Skeletal muscle satellite cell (primary cell): ENCODE data around the gene ATP8A2.
A peak's percentile ranks its signal among the peaks of the same experiment; 100 is the strongest.

Experiments
- H3K27me3 ChIP-seq: 2 replicates; pipeline ENCODE4 v1.7.0; 2013; ENCODE audit warnings: low read length; ENCODE audit not compliant: control insufficient read depth, insufficient read depth
- H3K36me3 ChIP-seq: 2 replicates; pipeline ENCODE4 v1.7.0; 2013; ENCODE audit warnings: mild to moderate bottlenecking, control low read depth, low read length; ENCODE audit not compliant: insufficient read depth
- H3K4me1 ChIP-seq: 2 replicates; pipeline ENCODE4 v1.7.0; 2013; ENCODE audit warnings: low read length; ENCODE audit not compliant: control insufficient read depth, insufficient read depth
- H3K4me2 ChIP-seq: 2 replicates; pipeline ENCODE4 v1.7.0; 2013; ENCODE audit warnings: mild to moderate bottlenecking, low read length
- H3K4me3 ChIP-seq: 2 replicates; pipeline ENCODE4 v1.7.0; 2013; ENCODE audit warnings: low read length
- H3K9ac ChIP-seq: 2 replicates; pipeline ENCODE4 v1.7.0; 2013; ENCODE audit warnings: mild to moderate bottlenecking, low read depth, low read length, moderate library complexity
- H3K9me3 ChIP-seq: replicated peaks from 2 replicates; pipeline ENCODE4 v1.7.0; 2013; ENCODE audit warnings: mild to moderate bottlenecking, control low read depth, low read length

The ATP8A2 gene

DNA sequence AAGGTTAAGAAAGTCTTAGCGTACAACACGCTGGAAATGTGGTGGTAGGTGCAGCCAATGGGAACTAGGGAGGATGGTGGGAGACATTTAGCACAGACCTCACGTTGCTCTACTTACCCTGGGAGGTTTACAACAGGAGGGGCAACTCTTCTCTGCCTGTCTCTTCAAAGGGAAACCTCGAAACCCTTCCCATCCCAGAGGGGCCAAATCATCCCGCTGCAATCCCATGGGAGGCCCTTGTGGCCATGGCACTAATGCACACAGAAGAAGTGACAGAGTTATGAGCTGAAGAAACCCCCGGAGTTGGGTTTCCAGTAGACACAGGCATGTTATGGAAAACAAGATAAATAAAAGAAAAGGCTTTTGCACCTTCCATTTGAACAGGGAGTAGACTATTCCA lies 644.4 kb downstream of the ATP8A2 start:
- no peaks in the 10 kb centered on the region for H3K36me3 ChIP-seq
- H3K4me3 ChIP-seq = no peak overlapping the region
- no peak overlapping the region for H3K4me2 ChIP-seq
- peaks cover 40% of the 10 kb centered on the region for H3K4me1 ChIP-seq
- no peaks in the 10 kb centered on the region for H3K9me3 ChIP-seq
- H3K27me3 ChIP-seq = no peaks in the 10 kb centered on the region
- H3K9ac ChIP-seq = no peak overlapping the region

DNA sequence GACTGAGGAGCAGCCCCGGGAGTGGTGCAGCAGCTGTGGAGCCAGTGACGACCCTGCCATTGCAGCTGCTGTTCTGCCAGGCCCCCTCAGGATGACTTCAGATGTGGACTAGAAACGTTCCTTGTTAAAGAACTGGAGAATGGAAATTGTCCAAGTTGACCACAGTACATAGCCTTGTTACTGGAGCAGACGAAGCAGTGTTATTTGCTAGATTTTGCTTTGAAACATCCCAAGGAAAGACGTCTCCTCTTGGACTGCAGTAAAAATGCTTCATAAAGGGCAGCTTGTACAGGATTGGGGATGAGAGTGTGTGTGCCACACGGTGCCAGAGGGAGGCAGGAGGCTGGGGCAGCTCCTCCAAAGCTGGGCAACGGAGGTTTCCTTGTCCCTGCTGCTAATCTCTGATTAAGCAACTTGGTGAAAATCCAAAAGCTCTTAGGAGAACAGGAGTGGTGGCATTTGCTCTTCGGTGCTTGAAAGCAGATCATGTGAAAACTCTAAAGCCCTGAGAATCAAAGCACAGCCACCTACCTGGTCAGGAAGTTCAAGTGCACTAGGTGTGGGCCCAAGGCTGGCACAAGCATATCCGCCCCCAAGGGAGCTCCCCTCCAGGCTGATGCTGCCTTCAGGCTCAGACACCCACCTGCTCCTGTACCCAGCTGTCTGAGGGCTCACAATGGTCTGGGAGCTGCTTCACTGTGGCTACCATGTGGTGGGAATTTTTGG lies 645.6 kb downstream of the ATP8A2 start:
- Histone ChIP-seq H3K9ac (no peak overlapping the region), H3K36me3 (no peaks in the 10 kb centered on the region), H3K9me3 (no peaks in the 10 kb centered on the region), H3K4me3 (no peak overlapping the region), H3K4me2 (no peak overlapping the region), H3K27me3 (no peaks in the 10 kb centered on the region), H3K4me1 (peaks cover 52% of the 10 kb centered on the region)

DNA sequence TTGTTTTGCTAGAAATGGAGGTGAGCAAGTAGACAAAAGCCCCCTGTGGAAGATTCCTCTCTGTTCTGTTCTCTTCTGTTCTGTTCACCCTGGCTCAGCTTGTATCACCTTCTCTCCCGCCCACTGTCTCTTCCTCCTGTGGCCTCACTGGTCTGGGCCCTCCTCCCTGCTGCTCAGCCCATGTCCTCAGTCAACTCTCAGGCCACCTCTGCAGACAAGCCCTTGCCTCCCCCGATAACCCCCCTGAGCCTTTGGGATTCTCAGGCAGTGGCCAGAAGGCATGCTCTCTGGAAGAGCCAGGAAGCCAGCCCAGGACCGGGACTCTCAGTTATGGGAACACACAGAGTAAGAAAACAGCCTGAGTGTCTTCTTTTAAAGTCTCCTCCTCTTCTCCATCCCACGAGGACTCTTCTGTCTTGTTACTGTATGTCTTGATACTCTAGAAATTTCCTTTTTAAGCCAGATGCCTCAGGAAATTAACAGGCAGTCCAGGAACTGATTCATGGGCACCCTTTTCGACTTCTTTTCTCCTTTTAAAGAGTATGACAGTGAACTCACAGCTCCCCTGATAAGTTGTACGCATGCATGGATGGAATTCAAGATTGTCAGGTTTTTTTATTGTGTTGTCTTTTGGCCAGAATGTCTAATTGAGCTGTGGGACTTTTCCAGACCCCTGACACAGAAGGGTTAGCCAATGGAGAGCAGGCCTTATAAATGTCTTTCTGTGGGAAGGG lies 646.3 kb downstream of the ATP8A2 start:
- Histone ChIP-seq H3K9me3 (no peaks in the 10 kb centered on the region), H3K27me3 (no peaks in the 10 kb centered on the region), H3K4me1 (peaks cover 59% of the 10 kb centered on the region), H3K4me3 (no peak overlapping the region), H3K36me3 (no peaks in the 10 kb centered on the region), H3K9ac (no peak overlapping the region), H3K4me2 (no peak overlapping the region)

DNA sequence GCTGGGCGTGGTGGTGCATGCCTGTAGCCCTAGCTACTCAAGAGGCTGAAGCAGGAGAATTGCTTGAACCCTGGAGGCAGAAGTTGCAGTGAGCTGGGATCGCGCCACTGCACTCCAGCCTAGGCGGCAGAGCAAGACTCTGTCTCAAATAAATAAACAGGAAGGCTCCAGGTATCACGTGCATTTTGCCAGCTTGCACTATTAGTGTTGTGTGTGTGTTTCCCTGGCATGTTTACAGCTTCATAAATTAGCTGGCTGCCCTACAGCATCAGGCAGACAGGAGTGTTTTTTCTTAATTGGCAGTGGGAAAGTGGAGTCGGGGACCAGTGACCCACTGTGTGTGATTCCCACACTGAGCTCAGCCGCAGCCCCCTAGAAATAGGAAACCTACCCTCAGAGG lies 647.5 kb downstream of the ATP8A2 start:
- Histone ChIP-seq H3K36me3 (no peaks in the 10 kb centered on the region), H3K9ac (peak overlapping the region; percentile 66), H3K9me3 (no peaks in the 10 kb centered on the region), H3K27me3 (no peaks in the 10 kb centered on the region), H3K4me1 (peaks cover 60% of the 10 kb centered on the region), H3K4me3 (no peak overlapping the region), H3K4me2 (peak overlapping the region; percentile 26)

DNA sequence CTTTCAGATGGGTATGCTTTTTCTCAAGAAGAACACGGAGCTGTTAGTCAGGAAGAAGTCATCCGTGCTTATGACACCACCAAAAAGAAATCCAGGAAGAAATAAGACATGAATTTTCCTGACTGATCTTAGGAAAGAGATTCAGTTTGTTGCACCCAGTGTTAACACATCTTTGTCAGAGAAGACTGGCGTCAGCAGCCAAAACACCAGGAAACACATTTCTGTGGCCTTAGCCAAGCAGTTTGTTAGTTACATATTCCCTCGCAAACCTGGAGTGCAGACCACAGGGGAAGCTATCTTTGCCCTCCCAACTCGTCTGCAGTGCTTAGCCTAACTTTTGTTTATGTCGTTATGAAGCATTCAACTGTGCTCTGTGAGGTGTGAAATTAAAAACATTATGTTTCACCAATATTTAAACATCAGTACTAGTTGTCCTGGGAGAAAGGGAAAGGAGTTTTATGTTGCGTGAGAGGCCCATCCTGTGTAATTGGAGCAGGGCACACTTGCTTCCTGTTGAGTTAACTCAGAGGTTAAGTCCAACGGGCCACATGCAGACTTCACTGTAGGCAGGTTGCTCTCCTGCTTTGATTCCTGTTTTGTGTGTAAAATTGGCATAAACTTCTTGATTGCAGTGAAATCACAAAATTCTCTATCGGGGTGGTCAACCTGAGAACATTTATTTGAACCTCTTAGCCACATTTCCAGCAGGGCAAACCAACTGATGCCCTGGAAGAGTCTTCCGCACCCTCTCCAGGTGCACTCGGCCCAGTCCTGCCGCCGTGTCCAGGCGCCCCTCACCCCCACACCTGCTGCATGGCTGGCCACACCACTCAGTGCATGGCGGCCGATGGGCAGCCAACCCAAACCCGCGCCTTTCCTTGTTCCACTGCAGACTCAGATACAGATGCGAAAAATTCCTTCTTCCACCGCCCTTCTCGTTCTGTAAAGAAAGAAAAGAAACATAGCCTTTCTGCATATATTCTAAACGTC lies 648.4 kb downstream of the ATP8A2 start:
- H3K9ac ChIP-seq = peak overlapping the region; percentile 66

DNA sequence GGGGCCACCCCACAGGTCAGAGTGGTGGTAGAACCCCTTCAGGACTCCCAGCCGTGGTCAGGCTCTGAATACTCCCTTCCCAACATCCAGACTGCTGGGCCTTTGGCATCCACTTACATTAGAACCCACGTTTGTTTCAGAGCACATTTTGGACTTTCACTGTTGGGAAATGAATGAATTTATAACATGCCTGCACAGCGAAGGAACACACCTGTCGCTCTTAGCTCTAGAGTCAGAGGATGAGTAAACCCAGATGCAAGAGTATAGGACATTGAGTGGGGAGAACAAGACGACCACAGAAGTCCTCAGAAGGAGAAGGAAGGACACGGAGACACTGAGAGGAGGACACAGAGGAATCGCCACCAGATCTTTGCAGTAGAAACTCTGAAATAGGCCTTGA lies 649.1 kb downstream of the ATP8A2 start:
- Histone ChIP-seq H3K27me3 (no peaks in the 10 kb centered on the region), H3K4me3 (no peak overlapping the region), H3K4me2 (no peak overlapping the region), H3K9ac (no peak overlapping the region), H3K36me3 (no peaks in the 10 kb centered on the region), H3K9me3 (no peaks in the 10 kb centered on the region), H3K4me1 (peaks cover 60% of the 10 kb centered on the region)

More for the DNA sequence above, 648.4 kb downstream of the ATP8A2 start:
- Histone ChIP-seq H3K27me3 (no peaks in the 10 kb centered on the region), H3K4me2 (peak overlapping the region; percentile 61), H3K4me1 (peaks cover 60% of the 10 kb centered on the region), H3K4me3 (no peak overlapping the region), H3K36me3 (no peaks in the 10 kb centered on the region), H3K9me3 (no peaks in the 10 kb centered on the region)

DNA sequence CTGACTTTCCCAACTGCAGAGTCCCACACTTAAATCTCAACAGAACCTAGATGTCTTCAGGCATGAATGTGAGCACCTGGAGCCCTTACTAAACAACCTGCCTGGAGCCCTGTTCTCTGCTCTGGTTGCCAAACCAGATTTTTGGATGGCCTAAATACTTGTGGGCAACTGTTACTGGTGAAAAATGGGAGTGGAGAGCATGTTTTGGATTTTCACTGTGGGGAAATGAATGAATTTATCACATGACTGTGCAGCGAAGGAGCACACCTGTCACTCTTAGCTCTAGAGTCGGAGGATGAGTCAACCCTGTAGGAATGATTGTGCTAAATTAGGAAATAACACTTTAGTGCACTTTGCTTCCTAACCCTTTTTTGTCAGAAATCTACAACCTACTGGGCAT lies 649.7 kb downstream of the ATP8A2 start:
- Histone ChIP-seq H3K4me2 (no peak overlapping the region), H3K27me3 (no peaks in the 10 kb centered on the region), H3K4me1 (peaks cover 60% of the 10 kb centered on the region), H3K9ac (no peak overlapping the region), H3K9me3 (no peaks in the 10 kb centered on the region), H3K36me3 (no peaks in the 10 kb centered on the region), H3K4me3 (no peak overlapping the region)

DNA sequence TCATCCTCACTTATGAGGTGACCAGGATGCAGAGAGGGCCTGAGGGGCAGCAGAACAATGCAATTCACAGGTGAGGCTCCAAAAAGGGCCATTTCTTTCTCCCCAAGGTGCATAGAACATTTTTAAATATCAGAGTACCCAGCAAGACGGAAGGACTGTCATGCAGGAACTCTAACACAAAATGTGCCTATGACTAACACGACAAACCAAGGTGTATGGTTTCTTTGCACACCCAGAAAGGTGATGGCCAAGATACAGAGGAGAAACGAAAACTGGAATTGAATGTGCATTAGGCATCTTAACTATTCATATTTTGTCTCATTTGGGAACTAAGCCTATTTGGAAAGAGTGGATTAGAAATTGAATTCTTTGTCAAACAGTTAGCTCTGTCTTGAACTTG lies 650.2 kb downstream of the ATP8A2 start:
- Histone ChIP-seq H3K4me1 (peaks cover 58% of the 10 kb centered on the region), H3K9me3 (no peaks in the 10 kb centered on the region)

DNA sequence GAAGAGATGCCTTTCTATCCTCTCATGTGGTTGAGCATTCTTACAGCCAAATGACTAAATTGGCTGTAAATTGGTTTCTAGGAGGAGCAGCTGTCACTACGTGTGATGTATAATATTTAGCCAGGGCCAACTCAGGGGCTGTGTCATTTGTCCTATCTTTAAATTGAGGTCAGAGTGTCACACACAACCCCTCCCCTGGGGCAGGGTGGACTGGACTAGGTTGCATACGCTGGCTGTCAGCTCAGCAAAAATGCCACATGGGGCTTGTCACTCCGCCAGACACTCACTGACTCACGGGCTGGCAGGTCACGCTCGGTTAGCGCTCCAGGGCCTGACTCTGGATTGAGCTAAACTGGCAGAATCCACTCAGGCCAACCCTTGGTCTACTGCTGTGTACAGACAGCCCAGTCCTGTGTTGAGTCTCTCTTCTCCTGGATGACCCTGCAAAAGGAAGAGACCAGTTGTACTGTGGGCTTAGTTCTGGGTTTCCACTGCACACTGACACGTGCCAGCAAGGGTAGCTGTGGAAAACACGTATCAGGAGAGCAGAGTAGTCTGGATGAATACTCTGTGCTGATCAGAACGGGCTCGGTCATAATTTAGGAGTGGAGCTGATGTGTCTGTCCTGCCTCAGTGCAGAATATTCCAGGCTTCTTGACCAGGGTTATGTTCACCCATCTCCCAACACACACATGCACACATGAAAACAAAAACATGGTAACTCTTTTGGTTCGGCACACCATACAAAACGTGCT lies 650.9 kb downstream of the ATP8A2 start:
- Histone ChIP-seq H3K27me3 (no peaks in the 10 kb centered on the region), H3K9me3 (no peaks in the 10 kb centered on the region), H3K36me3 (no peaks in the 10 kb centered on the region), H3K4me3 (no peak overlapping the region), H3K4me2 (no peak overlapping the region), H3K9ac (no peak overlapping the region), H3K4me1 (peaks cover 50% of the 10 kb centered on the region)

More for the DNA sequence above, 650.2 kb downstream of the ATP8A2 start:
- H3K4me3 ChIP-seq = no peak overlapping the region
- H3K9ac ChIP-seq = no peak overlapping the region
- H3K4me2 ChIP-seq = no peak overlapping the region
- H3K36me3 ChIP-seq = no peaks in the 10 kb centered on the region
- H3K27me3 ChIP-seq = no peaks in the 10 kb centered on the region

DNA sequence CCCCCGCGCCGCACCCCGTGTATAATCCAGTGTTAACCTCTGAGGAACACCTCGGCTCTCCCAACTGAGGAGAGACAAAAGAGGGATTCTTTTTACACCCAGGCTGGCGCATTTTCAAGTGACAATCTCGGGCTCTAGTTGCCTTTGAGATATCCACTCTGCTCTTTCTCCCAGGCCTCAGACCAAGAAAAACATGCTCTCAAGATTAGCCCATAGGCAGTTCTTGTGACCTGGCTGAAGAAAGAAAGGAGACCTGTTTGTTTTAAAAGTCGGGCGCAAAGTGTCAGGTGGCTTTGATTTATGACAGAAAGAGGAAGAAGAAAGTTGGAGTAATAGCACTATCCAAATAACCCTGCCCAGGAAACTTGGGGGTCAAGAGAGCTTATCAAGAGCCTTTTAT lies 652.8 kb downstream of the ATP8A2 start:
- Histone ChIP-seq H3K9ac (no peak overlapping the region), H3K9me3 (no peaks in the 10 kb centered on the region), H3K36me3 (no peaks in the 10 kb centered on the region), H3K4me3 (no peak overlapping the region), H3K27me3 (no peaks in the 10 kb centered on the region), H3K4me2 (no peak overlapping the region), H3K4me1 (peaks cover 36% of the 10 kb centered on the region)

DNA sequence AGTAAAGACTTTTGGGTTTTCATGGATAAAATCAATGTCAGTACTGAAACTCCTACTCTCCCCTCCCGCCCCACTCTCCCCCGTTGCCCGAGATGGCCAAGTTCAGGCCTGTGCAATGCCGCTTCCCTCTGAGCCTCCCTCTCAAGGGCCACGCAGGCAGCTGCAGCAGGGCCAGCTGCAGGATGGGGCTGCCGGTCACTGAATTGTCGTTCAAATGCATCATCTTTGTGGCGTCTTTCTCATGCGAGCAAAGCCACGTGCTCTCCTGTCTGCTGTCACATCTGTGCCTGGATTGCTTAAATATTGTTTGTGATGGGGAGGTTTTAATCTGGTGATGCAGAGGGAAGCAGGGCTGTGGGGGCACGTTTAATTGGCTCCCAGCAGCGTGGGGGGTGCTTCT lies 653.4 kb downstream of the ATP8A2 start:
- Histone ChIP-seq H3K27me3 (no peaks in the 10 kb centered on the region), H3K4me2 (no peak overlapping the region), H3K4me1 (peaks cover 30% of the 10 kb centered on the region), H3K9me3 (no peaks in the 10 kb centered on the region), H3K9ac (no peak overlapping the region), H3K36me3 (no peaks in the 10 kb centered on the region), H3K4me3 (no peak overlapping the region)
